ENCODE results near the gene CPNE7.

GRCh38 chr16:89548344-89549006, 27.1 kb upstream of the CPNE7 start:
- TF ChIP-seq CTCF (conservative IDR thresholded peaks at IDR 0.05; ENCODE audit: low read depth, low read length) = no peak
- no peak for TF ChIP-seq EZH2 (IDR thresholded peaks at IDR 0.05; ENCODE audit: borderline replicate concordance, low read depth, low read length, poor library complexity, severe bottlenecking)
